ENCODE results near the gene GRAMD2B.

- no peak for TF ChIP-seq MAX (IDR thresholded peaks at IDR 0.05)
- TF ChIP-seq EGR1 (IDR thresholded peaks at IDR 0.05): no peak
- TF ChIP-seq RAD21 (IDR thresholded peaks at IDR 0.05; ENCODE audit: low read depth): no peak
- no peak for TF ChIP-seq CREB1 (IDR thresholded peaks at IDR 0.05; ENCODE audit: low read depth)
- TF ChIP-seq EP300 (IDR thresholded peaks at IDR 0.05; ENCODE audit: borderline replicate concordance): no peak
- no peak for TF ChIP-seq TEAD4 (IDR thresholded peaks at IDR 0.05)
- TF ChIP-seq CEBPB (IDR thresholded peaks at IDR 0.05): no peak
- TF ChIP-seq TAF1 (IDR thresholded peaks at IDR 0.05; ENCODE audit: low read depth): no peak
- no peak for TF ChIP-seq TCF12 (IDR thresholded peaks at IDR 0.05; ENCODE audit: low read depth)
- no peak for TF ChIP-seq FOXM1 (IDR thresholded peaks at IDR 0.05; ENCODE audit: borderline replicate concordance, low read depth)
- TF ChIP-seq YY1 (IDR thresholded peaks at IDR 0.05; ENCODE audit: low read depth): no peak
Measured at GRCh38 chr5:126400621-126401251, 22.5 kb upstream of the GRAMD2B start.

Measured in Ishikawa (cell line).